Measurements from ENCODE around the gene LRRC52.

Gene LRRC52, protein sequence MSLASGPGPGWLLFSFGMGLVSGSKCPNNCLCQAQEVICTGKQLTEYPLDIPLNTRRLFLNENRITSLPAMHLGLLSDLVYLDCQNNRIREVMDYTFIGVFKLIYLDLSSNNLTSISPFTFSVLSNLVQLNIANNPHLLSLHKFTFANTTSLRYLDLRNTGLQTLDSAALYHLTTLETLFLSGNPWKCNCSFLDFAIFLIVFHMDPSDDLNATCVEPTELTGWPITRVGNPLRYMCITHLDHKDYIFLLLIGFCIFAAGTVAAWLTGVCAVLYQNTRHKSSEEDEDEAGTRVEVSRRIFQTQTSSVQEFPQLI

DNA sequence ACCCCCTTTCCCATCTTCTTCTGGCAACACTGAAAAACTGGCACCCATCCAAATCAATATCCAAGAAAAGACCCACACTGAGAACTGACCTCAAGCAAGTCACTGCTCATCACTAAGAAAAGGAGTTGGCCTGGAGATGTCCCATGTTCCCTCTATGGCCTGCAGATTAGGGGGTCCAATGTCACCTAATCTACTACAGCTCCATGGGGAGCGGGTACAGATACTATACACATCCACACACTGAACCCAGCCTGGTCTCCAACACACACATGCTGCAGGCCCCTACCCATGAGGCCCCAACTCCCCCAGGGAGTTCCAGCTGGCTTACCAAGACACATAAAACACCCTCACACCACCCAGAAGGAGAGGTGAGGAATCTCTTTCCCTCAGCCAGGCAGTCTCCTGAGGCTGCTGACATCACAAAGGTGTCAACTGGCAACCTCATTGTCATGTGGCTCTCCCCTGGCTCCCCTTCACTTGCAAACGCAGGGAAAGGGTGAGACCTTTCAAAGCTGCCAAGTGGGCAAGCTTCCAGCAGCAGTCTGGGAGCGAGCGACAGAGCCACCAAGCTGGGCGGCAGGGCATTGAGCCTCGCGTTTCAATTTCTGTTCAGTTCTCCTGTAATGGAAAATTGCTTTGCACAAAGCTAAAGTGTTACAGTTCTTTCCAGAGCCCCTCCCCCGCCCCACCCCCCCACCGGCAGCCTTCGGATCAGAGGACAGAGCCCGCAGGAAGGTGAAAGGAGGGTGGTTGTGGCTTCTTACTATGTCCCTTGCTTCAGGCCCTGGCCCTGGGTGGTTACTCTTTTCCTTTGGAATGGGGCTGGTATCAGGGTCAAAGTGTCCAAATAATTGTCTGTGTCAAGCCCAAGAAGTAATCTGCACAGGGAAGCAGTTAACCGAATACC is at the start of gene LRRC52:
LRRC52 (plus strand) TSS at position 469 of the 907 bp plus-strand sequence; CDS start at position 766, 297 bp downstream.
- peak; percentile 9 for DNase-seq (ENCODE audit: low read depth, low spot score)

DNA sequence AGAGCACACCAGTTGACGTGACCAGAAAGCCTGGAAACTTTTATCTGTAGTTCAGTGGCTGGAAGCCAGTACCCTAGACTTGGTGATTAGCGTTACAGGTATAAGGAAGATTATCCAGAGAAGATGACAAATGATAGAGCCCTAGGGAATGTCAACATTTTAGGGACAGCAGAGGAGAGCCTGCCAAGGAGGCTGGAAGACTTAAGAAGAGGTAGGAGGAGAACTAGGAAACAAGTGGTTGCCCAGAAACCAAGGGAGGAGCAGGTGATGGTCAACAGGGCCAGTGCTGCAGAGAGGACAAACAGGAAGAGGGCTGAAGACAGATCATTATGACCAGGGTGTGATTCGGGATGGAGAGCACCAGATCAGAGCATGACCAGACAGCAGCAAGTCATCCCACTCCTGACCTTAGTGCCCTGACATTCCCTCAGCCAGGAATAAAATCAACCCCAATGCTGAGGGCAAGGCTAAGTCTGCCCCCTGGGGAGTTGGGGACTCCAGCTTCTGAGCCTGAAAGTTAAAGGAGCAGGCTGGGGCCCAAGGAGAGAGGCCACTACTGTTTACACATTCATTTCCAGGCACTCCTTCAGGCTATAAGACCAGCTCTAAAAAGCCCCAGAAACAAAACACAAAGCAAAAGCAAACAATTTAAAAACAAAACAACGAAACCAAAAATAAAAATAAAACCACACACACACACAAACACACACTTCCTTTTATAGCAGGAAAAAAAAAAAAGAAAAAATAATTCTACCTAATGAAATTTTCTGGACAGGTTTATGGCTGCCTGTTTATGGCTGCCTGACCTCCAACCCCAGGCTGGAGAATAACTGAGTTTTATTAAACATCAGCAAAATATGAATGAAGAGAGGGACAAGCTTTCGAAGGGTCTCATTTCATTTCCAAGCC is 48.6 kb upstream of the LRRC52 start:
- DNase-seq (ENCODE audit: low read depth, low spot score), result no peak

DNA sequence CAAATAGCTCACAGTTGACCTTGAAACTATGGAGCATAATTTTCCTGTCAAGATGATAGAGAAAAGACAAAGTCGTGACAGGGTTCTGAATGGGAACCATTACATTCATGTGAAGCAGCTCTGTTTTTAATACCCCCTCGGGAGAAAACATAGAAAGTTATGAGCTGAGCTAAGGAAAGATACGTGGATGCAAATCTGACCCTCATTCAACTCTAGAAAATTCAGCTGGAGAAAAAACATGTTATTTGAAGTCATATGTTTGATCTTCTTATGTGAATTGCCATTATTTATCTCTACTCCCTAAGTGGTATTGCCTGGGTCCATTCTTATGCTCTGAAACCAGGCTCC is 48.0 kb upstream of the LRRC52 start:
- no peak for DNase-seq (ENCODE audit: low read depth, low spot score)

DNA sequence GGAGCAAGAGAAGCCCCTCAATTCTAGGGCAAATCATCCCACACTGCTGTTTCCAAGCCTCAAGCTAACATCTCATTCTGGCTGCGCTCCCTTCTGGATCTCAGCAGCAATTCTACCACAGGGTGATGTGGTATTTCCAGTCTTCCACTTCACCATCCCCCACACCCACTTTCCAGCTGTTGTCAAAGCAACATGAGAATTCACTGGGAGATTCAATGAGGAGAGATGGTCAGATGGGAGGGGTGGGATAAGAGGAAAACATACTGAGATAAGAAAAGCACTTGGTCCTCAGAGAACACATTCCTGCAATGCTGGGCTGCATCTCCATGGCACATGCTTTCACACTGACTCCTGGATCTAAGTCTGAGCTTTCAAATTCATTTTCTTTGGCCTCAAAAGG is 47.3 kb upstream of the LRRC52 start:
- no peak for DNase-seq (ENCODE audit: low read depth, low spot score)

DNA sequence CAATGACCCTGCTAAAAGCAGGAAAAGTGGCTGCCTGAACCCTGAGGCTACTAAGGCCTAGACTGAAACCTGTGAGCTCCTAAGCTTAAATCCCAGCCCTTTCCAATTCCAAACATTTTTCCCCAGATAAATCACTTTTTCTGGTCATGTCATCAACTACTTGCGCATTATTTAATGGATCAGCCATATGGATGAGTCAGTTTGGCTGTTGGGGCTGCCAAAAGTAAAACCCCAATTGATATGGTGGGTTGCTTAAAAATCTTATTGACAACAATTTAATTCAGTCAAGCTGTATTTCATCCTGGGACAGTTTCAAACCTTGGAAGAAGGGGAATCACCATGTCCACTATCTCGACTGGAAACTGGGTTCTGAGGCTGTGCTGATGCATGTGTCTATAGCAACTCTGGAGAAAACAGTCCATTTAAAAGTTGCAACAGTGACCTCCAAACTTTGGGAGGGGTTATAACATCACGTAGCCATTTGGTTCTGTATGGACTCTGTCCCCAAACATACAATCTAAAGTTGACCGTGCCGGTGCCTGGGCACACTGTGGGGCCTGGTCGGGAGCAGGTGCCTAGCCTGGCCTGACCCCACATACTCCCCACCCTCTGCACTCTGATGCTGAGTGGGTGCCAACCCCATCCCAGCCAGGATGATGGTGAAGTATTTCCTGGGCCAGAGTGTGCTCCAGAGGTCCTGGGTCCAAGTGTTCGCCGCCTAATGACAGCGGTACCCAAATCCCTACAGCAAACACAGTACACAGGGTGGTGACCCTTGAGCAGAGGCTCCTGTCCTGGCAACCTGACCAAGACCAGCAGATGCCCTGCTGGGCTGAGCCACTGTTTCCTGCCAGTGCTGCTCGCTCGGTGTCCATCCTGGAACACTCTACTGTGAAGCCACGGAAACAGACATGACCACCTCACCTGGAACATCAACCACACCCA is 46.5 kb upstream of the LRRC52 start:
- no peak for DNase-seq (ENCODE audit: low read depth, low spot score)

DNA sequence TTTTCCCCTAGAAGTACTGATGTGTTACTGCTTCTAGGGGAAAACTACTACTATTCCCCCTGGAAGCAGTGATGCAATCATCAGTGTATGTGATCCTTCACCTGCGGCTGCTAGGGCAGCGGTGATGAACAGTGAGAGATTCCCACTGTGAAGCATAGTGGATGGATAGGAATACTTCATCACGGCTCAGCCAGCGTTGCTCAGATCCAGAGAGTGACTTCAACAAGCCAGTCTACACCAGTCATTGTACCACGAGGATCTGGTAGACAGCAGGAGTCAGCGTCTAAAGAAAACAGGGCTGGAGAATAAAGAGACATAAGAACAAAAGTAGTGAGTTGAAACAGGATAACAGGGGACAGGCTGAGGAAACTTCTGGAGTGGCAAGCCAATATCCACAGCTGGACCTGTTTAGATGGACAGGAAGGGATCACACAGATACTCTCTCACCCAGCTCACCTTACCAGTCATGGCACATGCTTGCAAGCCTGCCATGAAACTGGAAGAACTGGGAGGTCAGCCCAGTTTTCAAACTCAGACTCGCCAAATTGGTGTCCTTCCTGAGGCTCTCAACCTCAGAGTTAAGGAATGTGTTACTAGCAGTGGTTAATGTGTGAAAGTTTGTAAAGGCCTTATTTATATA is 42.4 kb upstream of the LRRC52 start:
- no peak for DNase-seq (ENCODE audit: low read depth, low spot score)

DNA sequence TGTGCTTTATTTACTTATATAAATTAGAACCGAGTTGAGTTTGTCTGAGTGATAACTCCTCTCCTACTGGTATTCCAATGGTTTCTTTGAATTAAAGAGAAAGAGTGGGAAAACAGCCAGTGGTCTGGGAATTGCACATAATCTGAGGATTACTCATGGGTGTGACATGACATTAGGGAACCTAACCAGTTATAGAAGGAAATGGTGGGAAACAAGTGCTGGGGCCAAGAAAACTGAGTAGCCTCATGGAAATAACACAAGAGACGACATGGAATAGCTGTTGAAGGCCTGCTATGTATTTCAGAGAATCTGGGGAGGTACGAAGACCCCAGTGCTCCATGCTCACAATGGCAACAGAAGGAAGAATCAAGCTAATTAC is 41.8 kb upstream of the LRRC52 start:
- DNase-seq (ENCODE audit: low read depth, low spot score), result no peak

DNA sequence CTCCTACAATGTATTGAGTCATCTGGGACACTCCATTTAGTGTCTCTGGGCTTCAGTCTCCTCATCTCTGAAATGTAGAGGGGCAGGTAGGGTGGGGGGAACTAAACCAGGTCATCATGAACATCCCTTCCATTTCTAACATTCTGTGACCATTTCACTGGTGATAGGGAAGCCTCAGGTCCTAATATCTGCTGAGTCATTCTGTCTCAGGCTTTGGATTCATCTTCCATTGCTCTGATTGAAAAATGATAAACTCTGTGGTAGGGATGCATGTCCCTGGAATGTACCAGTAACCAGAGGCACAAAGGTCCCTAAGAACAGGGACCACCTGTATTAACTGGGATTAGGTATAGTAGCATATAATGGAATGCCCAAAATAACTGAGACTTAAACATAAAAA is 36.2 kb upstream of the LRRC52 start:
- DNase-seq (ENCODE audit: low read depth, low spot score), result no peak

DNA sequence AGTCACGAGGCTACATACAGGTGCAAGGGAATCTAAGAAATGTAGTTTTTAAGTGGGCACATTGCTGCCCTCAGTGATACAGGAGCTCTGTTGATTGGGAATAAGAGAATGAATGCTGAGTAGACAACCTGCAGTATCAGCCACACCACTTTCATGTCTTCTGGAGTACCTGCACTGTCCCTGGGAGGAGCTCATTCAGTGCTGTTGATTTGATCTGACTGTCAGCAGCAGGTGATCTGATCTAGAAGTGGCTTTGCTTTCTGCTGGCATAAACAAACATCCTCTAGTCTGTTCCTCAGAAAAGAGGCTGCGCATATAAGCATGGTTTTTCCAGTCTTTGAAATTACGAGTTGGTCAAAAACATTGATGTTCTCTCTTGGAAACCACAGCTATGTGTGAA is 35.5 kb upstream of the LRRC52 start:
- no peak for DNase-seq (ENCODE audit: low read depth, low spot score)

DNA sequence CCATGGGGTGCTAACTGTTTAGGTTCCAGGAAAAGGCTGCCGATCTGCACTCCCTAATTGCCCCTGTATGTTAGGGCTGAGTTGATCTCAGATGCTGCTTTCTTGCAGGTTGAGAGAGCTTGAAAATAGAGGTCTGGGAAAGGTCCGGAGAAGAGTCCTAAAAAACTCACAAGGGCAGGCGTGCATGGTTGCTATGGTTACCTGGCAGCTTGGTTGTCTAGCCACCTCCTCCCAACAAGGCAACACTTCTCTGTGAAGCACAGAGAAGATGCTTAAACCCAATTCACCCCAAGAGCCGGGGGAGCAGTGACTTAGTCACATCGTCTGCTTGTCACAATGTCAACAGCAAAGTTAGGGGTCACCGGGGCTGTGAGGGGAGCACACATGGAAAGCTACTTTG is 31.0 kb upstream of the LRRC52 start:
- DNase-seq (ENCODE audit: low read depth, low spot score), result no peak

DNA sequence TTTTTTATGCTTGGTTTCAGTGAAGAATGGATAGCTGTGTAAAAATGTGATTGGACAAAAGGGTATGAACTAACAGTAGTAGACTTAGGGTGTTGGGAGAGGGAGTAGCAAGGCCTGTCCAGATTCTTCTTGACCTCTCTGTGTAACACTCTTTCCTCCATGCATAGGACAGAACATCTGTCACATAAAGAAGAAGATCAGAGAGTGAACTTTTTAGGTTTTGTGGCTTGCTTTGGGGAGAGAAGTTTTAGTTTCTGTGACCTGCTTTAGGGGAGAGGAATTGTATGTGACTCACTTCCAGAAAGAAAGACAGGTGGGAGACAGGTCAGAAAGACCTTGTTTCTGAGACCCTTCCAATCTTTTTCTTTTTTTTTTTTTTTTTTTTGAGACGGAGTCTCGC is 27.3 kb upstream of the LRRC52 start:
- DNase-seq (ENCODE audit: low read depth, low spot score), result no peak

DNA sequence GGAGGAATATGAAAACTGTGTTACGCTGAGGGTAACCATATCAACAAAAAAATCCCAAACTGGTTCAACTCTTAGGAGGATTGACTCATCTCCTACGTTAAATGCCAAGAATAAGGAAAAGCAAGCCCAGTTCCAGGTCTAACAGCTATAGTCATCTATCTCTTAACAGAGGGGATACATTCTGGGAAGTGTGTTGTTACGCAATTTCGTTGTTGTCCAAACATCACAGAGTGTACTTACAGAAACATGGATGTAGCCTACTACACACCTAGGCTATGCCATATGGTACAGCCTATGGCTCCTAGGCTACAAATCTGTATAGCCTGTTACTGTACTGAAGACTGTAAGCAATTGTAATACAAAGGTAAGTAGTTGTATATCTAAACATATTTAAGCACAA is 23.2 kb upstream of the LRRC52 start:
- no peak for DNase-seq (ENCODE audit: low read depth, low spot score)

DNA sequence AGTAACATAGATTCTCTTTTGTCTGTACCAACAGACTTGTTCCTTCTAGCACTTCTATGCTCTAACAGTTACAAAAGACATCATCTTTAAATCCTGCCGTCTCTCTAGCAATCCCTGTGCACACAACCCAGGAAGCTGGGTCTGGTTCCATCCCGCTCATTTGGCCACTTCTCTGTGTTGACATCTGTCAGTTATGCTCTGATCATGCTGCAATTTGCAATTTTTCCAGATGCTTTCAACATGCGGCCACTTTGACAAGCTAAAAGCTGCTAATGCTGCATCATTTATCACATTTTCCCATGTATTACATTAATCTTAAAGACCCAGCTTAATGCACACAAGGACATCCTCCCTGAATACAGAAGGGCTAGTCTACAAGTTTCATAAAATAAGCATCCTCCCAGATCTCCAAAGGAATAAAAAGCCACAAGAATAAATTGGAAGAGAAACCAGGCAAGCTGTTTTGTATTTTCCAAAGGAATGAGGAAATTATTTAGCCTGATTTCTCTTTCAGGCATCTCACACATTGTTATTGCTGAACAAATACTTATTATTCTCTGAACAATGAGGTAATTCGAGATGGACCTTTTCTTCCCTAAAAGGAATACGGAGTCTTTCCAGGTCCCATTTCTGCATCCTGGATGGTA is 19.0 kb upstream of the LRRC52 start:
- DNase-seq (ENCODE audit: low read depth, low spot score), result no peak

DNA sequence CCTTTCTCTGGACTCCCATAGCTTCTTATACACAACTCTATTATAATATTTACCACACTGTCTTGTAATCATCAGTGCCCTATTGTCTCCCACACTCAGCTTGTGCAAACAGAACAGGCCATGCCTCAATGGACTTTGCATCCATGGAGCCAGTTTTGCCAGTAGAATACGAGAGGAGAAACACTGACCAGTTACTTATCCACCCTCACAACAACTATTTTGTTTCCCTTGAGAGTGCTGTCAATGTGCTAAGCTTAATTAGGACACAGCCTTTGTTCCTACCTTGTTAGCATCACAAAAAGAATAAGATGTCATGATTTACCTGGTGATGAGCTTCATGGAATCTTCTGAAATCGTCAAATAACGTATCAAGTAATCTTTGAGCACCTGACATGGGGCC is 18.1 kb upstream of the LRRC52 start:
- no peak for DNase-seq (ENCODE audit: low read depth, low spot score)

DNA sequence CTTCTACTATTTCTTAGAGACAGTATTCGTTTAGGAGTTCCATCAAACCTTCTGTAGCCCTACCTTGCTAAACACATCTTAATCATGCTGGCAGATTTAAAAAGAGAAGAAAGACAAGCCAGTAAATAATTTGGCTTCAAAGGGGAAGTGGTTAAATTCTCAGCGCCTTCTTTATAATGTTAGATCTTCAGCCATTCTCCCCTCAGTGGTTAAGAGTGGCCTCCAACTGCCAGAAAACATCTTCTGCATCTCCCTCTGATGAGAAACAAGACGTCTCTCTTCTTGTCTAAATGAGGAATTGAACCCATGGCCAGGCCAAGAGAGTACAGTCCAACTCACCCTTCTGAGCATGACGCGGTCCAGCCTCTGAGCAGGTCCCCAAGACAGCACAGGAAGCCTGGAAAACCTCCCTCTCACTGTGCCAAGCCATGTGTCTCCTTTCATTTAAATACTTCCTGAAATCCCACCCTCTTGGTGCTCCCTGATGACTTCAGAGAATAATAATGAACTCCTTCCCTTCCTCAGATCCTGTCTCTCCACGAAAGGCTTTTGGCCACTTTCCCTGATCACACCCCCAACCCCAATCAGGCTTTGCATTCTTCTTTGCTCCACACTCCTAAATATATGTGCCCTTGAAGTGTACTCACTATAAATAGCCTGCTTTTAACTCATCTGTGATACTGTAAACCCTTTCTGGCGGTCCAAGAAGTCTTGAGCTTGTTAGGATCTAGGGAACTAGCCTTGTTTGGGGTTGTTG is 16.4 kb upstream of the LRRC52 start:
- no peak for DNase-seq (ENCODE audit: low read depth, low spot score)

DNA sequence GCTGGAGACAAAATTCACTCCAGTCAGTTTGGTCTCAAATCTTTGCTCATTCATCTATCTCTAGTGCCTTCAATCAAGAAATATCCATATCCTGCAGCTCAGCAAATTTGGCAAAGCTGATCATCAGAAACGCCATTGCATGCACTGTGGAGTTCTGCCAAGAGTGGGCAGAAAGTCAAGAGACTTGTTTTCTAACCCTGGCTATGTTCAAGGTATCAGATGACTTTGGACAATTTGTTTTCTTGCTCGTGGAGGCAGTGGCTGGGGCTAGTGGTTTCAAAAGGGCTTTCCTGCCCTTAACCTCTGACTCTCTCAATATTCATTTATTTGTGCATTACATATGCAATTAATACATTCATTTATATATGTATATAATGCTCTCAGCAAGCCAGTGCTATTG is 12.8 kb upstream of the LRRC52 start:
- DNase-seq (ENCODE audit: low read depth, low spot score), result no peak

DNA sequence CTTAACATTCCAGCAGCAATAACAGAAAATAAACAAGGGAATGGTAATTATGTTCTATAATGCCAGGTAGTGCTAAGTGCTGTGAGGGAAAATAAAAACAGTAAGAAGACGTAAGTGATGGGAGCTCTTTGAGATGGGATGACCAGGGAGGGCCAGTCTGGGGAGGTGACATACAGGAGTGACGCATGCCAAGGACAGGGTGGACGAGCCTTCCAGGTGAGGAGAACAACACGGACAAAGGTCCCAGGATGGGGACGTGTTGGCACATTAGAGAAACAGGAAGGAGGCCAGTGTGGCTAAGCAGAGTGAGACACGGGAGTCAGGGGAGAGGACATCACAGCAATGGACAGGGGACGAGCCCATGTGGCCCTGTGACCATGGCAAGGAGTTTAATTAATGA is 11.7 kb upstream of the LRRC52 start:
- DNase-seq (ENCODE audit: low read depth, low spot score), result no peak

DNA sequence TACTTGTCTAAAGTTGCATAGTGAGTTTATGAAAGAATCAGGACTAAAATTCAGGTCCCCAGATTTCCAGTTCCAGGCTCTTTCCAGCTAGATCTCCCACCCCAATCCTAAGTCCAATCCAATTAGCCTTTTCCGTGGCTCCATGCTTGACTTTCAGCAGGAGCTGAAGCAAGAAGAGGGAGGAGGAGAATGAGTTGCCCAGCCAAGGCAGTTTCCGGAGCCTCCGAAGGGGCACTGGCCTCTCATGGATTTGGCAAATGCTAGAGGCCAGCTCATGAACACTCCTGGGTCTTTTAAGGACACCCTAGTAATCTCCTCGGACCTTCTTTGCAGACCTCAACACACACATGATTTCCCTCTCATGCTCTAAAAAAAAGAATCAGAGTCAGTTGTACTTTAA is 10.5 kb upstream of the LRRC52 start:
- no peak for DNase-seq (ENCODE audit: low read depth, low spot score)

DNA sequence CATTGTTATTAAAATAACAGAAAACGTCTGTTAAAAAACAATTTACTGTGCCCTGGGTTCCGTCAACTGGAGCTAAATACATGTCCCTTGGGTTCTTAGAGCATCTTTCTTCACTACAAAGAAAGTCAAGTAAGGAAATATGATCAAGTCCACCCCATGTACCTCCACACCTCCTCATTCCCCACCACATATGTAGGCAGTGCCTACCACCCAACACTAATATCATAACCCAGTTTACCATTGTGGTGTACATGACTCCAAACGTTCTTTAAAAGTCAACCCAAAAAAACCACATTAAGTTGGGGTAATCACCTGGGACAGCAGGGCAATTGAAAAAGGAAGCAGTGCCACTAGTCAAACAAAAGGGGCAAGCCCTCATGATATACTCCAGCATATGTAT is 7.8 kb upstream of the LRRC52 start:
- no peak for DNase-seq (ENCODE audit: low read depth, low spot score)

Data from astrocyte of the hippocampus (primary cell).